Keratinocyte (primary cell): ENCODE results near the gene KIF11.

Experiments
- CTCF ChIP-seq, 3 experiments: IDR thresholded peaks in 1 of 3; conservative IDR thresholded peaks in 1 of 3; optimal IDR thresholded peaks in 1 of 3; 2 replicates in 2 of 3; 3 replicates in 1 of 3; pipeline versions ENCODE3 to v1.5.1; 2011; ENCODE audit warnings: low read length in 3 of 3, mild to moderate bottlenecking in 3 of 3, moderate library complexity in 2 of 3, control low read depth in 1 of 3, inconsistent platforms in 1 of 3; ENCODE audit not compliant: insufficient read depth in 2 of 3; ENCODE audit errors: extremely low read depth in 1 of 3
- EZH2 ChIP-seq: IDR thresholded peaks from one replicate; pipeline ENCODE4 v1.6.1; 2012; ENCODE audit warnings: inconsistent platforms, mild to moderate bottlenecking, low read length, moderate library complexity

DNA sequence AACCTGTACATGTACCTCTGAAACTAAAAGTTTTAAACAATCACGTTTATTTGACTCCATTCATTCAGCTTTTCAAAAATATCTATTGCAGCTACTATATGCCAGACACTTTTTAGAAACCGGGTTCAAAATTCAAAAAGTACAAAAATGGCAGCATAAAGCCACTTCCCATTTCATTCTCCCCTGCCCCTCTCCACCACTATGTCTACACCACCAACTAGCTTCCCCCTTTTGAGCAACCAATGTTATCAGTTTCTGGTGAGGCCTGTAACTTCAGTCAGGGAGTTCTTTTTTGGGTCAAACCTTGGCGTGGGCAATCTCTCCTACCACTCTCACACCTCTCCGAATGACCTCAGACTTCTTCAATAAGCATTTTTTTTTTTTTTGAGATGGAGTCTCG is 85.3 kb downstream of the KIF11 start:
- TF ChIP-seq CTCF (optimal IDR thresholded peaks at IDR 0.05 in 1 of 3, IDR thresholded peaks at IDR 0.05 in 1 of 3, conservative IDR thresholded peaks at IDR 0.05 in 1 of 3; ENCODE audit: extremely low read depth in 1 of 3, insufficient read depth in 2 of 3, low read length in 3 of 3) (no peak), EZH2 (no peak)
